Stimulated activated CD8-positive, alpha-beta memory T cell treated with anti-CD3 and anti-CD28 coated beads, Interleukin-15, amount 100 ng/mL, for 4 hours (primary cell): ENCODE data around the gene MGAT4D.
"Not testable (repeated sequence)": the region's sequence is repeated elsewhere in the genome, so short reads cannot be mapped to it uniquely, and the experiment has no call there.

Source experiments
- DNase-seq, 2 donors: peaks; one replicate each; pipeline ENCODE4 v3.0.0-alpha.2; 2020; ENCODE audit warnings: low read depth in 2 of 2

MGAT4D gene

DNA sequence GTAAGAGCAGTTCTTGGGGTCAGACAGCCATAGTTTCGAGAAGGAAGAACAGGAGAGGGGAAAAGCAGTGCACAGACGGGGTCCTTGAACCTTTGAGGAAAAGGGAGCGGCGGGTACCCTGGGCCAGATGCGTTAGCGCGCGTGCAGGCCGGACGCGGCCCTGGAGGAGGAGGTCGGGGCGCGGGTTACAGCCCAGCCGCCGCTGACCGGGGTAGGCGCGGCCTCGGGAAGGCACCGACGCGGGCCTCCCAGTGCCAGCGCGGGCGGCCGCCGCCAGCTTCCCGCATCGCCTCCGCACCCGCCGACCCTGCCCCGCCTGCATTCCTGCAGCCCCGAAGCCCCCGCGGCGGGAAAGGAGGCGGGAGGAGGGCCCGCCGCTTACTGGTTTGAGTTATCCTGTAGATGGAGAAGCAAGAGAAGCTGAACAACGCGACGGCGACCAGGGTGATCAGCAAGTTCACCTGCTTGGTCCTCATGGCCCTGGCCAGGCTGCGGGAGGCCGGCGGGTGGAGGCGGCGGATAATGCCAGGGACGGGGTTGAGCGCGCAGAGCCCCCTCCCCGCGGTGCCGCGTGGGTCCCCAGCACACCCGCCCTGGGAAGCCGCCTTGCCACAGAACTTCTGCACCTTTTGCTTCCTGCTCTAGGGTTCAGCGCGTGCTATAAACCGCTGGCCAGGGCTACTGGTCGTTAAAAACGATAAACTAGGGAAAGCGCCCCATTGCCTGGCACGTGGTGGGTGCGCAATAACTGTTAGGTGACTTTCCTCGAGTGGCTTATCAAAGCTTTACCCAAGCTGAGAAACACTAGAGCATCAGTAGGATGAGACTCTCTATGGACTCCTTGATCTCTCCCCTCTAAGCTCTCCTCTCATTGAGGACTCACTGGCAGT, at the start of gene MGAT4D:
Gene MGAT4D (minus strand): TSS at position 547 of the 890 bp plus-strand sequence. CDS start 71 bp downstream, at position 476.
- DNase-seq = no peak

DNA sequence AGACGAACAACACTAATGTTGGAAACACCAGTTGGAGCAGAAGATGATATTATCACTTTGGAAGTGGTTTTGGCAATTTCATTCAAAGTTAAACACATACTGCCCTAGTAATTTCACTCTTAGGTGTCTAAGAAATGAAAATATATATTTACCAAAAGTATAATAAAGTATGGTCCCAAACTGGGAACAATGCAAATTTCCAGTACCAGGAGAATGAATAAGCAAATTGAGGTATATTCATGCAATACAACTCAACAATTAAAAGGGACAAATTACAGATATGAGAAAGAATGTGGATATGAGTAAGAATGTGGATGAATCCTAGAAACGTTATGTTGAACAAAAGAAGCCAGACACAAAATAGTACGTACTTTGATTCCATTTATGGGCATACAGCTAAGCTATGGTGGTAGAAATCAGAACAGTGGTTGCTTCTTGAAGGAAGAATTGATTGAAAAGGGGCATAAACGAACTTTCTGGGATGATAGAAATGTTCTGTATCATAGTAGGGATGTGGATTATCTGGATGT, 35.9 kb upstream of the MGAT4D start:
- DNase-seq = no peak

DNA sequence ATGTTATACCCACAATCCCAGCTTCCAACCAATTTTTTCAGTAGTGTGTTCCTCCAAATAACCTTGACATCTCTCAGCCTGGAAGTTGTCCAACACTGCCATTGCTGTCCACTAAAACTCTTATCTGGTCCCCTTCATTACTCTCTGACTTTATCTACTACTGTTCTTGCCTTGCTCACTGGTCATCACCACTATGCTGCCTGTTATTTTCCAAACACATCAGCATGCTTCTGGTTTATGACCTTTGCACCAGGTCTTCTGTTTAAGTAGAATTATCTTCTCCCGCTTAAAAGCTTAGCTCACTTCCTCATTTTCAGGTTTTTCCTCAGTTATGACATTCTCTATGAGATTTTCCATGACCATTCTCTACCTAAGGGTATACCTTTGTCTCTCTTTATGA, 31.3 kb upstream of the MGAT4D start:
- DNase-seq = no peak

DNA sequence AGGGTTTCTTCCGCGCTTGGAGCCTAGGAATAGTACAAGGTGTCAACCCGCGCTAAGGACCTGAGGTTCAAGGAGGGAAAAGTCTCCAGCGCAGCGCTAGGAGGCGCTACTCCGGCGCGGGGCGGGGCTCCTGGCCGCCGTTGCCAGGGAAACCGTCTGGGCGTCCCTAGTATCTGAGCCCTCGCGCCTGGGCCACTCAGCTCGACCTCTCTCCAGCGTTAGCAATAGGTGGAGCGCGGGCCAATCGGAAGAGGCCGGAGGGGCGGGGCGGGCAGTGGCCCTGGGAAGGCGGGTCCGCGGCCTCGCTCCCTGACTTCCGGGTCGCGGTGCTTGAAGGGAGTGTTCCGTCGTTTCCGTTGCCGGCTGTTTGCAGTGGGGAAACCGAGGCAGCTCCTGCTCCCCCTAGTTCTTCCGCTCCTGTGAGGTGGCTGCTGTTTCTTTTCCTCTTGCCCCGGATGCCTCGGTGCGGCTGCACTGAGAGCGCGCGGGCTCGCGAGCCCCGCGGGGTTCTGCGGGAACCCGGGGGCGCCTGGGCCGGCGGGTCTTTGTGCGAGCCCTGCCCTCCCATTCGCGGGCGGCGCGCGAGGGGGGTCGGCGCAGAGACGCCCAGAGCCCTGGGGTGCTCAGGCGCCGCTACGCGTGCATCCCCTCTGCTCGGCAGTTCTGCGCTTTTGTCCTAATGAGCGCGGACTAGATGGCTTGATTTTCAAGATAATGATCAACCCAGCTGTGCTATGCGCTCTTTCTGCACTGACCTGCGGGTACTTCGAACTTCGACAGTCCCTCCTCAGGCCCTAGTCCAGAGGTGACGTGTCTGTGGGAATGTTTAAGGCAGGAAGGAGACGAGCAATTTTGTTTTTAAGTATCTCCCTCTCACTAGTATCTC, 26.0 kb upstream of the MGAT4D start, which contains the start of gene ELMOD2:
Gene ELMOD2 (plus strand): TSS at position 312 of the 886 bp plus-strand sequence. CDS start 1,261 bp downstream, outside the sequence.
- peak; percentile 95 for DNase-seq

DNA sequence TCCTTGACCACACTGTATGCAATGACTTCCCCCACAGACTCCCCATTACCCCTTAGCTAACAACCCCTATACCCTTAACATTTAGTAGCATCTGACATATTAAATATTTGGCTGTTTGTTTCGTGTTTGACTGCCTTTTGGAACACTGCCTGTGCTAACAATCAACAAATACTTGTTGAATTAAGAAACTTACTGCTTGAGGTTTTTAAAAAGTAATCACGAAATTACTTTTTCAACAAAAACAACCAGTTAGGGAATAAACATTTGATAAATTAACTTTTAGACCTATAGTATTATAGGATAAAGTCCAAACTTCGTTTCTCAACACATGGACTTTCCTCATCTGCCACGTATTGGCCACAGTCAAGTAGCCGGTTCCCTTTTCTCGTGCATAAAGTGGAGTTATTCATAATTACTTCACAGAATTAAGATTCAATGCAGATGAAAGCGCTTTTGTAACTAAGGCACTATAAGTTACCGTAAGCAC, 25.3 kb upstream of the MGAT4D start:
- no peak for DNase-seq

DNA sequence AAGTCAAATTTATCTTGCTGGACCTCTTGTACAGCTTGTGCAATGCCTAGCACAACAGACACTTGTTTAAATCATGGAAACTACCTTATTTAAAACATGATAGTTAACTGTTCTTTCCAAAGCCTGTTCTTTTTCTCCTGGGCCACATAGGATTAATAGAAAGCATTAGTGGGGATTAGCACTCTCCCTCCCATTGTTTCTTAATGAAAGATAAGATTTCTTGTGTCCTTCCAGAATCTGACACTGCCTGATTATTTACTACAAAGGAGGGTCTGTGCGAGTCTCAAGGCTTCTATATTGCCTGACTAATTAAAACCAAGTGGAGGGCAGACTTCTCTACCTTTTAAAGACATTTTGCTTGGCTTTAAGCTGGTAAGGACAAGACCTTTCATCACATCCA, 17.3 kb upstream of the MGAT4D start:
- no peak for DNase-seq

DNA sequence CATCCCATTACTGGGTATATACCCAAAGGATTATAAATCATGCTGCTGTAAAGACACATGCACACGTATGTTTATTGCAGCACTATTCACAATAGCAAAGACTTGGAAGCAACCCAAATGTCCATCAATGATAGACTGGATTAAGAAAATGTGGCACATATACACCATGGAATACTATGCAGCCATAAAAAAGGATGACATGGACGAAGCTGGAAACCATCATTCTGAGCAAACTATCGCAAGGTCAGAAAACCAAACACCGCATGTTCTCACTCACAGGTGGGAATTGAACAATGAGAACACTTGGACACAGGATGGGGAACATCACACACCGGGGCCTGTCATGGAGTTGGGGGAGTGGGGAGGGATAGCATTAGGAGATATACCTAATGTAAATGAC, 15.7 kb upstream of the MGAT4D start:
- not testable (repeated sequence) for DNase-seq

DNA sequence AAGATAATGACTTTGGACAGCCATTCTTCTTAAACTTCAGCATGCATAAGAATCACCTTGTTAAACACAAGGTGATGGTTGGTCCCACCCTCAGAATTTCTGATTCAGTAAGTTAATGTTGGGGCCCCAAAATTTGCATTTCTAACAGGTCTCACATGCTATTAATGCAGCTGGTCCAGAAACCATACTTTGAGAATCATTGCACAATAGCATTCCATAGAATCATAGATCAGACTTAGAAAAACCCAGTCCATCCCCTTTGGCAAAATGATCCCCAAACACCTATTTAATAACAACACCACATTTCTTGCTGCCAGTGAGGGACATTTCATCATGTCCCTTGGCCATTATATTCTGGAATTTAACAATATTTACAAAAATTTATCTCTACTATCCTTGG, 6.2 kb upstream of the MGAT4D start:
- no peak for DNase-seq

DNA sequence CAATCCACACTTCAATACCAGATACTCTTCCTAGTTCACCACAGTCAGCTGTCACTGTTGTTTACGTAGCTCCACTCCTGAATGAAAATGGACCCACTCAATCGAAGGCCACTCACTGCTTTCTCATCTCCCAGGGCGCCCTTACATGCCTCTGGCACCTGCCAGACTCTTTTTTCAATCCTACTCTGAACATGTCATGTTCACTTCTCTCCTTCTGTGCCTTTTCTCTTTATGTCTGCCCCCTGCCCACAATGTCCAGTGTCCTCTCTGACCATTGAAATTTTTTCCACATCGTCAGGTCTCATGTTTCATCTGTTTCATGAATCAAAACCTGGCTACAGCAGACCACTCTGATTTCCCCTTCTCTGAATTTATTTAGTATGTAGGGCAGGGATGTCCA, 1.3 kb upstream of the MGAT4D start:
- DNase-seq = no peak

DNA sequence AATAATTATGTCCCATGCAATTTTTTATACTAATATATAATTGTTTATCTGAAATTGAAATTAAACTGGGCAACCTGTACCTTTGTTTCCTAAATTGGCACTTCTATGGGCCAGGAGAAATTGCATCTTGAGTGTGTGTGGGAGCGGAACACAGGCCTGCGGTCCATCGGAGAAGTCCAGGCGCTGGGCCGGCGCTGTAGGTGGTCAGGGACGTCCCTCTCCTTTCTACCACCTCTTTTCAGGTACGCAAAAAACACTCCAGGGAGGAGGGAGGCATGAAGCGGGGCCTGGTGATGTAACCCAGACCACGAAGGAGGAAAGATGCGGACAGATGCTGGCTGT, 717 bp downstream of the MGAT4D start:
- no peak for DNase-seq

DNA sequence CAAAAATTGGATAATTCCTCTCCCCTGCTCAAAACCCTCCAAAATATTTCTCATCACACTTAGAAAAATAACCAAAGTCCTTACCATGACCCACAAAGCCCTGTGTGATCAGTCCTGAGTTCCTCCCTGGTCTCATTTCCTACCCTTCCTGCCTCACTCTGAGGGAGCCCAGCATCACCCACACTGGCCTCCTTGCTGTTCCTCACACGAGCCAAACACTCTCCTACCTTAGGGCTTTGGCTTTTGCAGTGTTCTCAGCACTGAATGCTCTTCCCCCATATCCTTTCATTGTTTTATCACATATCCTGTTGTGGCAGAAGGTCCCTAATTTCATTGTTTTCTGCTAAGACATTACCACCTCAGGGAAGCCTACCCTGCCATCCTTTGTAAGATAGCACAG, 12.2 kb downstream of the MGAT4D start:
- no peak for DNase-seq

DNA sequence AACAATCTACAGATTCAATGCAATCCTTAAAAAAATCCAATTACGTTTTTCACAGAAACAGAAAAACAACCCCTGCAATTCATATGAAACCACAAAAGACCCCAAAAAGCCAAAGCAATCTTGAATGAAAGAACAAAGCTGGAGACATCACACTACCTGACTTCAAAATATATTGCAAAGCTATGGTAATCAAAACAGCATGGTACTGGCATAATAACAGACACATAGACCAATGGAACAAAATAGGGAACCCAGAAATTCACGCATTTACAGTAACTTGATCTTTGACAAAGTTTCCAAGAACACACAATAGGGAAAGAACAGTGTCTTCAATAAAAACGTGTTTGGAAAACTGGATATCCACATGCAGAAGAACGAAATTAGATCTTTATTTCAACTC, 14.6 kb downstream of the MGAT4D start:
- DNase-seq = no peak

DNA sequence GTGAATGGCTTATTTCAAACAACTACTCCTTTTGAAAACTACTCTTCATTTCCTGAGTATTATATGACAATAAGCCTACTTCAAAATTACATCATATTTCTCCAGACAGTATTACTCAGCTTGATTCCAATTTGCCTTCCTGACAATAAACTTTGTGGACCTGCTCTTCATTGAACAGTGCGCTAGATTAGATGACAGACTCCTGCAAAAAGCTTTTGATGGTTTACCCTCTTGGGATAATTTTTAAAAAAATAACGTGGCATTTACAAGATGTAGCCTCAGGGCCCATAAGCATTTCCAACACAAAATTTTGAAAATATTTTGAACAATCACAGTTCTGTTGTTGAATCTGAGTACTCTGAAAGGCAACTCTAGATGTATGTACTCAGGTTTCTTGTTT, 25.9 kb downstream of the MGAT4D start:
- no peak for DNase-seq

DNA sequence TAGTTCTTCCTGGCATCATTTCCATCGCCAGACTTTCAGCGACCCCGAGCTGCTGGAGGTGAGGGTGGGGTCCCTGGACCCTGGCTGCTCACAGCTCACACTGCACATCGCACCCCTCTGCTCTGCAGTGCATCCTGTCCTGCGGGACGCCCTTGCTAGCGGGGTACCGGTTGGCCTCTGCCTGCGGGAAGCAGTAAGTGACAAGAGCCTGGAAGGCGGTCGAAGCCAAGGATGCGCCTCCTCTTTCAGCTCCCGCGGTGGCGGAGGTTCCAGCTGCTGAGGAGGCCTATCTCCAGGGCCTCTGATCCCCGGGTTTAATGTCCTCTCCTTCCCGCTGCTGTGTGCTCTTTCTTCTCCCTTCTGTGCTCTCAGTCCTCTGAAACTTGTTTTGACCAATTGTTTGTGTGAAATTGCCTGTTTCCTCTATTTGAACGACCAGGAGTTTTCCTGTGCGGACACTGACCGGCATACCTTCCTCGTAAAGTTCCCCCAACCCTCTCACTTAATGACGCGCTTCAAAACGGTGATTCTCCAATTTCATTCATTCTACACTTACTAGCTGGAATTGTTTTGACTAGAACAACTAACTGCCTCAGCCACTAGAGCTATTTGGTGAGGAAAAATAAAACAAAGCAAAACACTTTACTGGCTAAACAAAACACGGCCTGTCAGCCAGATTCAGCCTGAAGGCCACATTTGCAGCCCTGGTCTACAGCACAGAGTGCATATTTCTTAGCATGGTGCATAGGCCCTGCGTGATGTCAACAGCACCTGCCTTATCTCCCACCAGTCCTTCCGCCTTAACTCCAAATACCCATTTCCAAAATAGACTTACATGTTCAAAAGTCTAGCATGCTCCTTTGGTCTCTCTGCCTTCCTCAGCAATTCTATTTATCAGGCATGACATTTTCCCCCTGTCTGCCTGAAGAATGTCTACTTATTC, 28.0 kb downstream of the MGAT4D start:
- DNase-seq = no peak

DNA sequence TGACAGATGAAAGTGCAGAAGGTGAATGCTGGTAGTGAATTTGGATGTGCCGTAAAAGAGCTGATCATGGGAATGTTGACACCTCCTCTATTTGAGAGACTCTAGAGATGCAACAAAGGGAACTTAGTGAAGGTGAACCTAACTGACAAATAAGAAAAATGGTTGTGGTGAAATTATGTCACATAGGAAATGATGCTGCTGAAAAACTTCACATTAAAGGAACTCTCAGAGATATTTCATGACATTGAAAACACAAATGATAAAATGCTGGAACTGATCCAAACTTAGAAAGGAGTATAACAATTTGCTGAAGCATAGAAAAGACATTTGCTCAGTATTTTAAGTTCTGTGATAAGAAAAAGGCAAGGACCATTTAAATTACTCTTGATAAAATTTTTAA, 31.9 kb downstream of the MGAT4D start:
- DNase-seq = no peak

DNA sequence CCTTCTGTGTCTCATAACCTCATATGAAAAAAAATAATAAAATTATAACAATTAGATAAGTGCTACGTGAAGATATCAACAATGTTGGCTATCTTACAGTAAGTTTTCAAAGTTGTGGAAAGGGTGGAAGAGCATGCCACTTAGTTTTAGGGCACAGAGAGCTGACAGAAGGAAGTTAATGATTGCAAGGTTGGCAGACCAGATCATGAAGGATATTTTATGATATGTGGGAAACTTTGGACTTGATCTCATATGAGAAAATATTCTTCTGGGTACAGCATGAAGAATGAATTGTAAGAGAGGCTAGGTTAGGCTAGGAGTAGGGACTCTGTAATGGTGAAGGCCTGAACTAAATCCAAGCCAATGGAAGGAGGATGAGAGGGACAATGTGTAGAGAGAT, 34.5 kb downstream of the MGAT4D start:
- no peak for DNase-seq

DNA sequence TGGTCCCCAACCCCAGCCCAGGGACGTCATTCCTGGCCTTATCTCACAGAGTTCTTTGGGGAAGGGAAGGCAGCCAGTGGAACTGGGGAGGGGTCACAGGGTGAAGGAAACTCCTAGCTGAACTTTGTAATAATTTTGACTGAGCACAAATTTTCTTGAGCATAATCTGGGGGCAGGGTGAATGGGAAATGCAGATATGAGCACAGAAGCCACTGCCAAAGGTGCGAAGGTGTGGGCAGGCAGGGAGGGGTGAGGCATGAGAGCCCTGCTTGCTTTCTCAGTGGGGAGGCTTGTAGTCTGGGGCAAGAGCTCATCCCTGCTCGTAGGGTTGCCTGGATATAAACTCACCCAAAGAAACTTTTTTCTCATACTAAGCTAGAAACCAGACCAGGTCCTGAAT, 34.9 kb downstream of the MGAT4D start:
- DNase-seq = no peak

DNA sequence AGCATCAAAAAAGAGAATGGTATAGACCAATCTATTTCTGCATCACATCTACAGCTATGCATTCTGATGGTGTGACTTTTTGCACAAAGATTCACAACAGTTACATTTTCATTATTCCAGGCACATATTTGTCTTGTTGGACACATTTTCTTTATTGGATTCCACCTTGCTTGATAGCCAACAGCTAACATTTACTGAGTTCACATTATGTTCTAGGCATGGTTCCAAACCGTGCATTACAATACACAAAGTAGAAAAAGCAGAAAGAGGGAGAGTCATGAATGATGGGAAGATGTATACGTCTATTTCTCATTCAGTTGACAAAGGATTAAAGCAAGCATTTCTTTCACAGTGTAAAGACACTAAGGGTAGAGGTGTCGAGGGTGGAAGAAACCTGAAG, 47.7 kb downstream of the MGAT4D start:
- no peak for DNase-seq

DNA sequence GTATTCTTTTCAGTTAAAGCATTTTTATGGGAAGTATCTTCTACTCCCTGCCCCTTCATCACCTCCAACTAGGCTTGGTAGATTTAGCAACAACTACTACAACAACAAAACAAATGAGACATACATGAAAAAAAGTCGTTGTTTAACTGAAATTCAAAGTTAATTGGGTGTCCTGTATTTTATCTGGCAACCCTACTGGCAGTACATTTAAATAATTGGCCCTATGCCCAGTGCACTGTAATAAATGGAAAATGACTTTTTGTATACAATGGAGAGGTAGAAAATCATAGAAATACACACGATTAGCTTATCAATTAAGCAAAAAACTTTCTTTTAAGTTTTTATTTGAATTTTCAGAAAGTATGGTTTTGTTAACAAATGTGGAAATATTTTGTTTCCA, 49.3 kb downstream of the MGAT4D start:
- DNase-seq = no peak

DNA sequence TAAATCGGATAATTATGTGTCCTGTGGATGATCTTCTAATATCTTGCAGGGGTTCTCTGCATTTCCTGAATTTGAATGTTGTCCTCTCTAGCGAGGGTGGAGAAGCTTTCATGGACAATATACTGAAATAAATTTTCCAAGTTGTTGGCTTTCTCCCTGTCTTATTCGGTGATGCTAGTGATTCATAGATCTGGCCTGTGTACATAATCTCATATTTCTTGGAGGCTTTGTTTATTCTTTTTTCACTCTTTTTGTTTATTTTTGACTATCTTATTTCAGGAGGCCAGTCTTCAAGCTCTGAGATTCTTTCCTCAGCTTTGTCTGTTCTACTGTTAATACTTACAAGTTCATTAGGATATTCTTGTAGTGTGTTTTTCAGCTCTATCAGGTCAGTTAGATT, 49.9 kb downstream of the MGAT4D start:
- DNase-seq = no peak

DNA sequence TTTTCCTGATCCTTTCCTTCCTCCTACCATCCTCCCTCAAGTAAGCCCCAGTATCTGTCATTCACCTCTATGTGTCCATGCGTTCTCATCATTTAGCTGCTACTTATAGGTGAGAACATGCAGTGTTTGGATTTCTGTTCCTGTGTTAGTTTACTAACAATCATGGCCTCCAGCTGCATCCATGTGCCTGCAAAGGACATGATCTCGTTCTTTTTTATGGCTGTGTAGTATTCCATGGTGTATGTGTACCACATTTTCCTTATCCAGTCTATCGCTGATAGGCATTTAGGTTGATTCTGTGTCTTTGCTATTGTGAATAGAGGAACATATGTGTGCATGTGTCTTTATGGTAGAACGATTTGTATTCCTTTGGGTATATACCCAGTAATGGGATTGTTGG, 53.7 kb downstream of the MGAT4D start:
- DNase-seq = not testable (repeated sequence)
